Measurements from ENCODE around the gene MRPL52.
"Not testable (repeated sequence)": the region's sequence is repeated elsewhere in the genome, so short reads cannot be mapped to it uniquely, and the experiment has no call there.

The MRPL52 gene

GRCh38 chr14:22811722-22812121 lies 18.0 kb upstream of the MRPL52 start:
- DNase-seq (ENCODE audit: low spot score): no peak

DNA sequence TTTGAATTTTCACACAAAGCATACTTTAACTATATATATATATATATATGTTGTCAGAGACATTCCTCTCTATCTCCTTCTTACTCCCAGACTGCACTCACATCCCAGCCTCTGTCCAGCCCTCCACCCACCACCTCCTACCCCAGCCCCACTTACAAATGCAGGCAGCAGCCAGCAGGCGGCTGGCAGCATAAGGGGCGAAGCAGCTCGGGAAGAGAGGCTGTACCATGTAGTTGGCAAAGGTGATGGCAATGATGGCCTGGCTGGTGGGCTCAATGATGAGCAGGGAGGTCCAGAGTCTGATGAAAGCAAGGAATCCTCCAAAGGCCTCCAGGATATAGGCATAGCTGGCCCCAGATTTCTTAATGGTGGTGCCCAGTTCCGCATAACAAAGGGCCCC lies 16.9 kb upstream of the MRPL52 start:
- DNase-seq (ENCODE audit: low spot score): no peak

DNA sequence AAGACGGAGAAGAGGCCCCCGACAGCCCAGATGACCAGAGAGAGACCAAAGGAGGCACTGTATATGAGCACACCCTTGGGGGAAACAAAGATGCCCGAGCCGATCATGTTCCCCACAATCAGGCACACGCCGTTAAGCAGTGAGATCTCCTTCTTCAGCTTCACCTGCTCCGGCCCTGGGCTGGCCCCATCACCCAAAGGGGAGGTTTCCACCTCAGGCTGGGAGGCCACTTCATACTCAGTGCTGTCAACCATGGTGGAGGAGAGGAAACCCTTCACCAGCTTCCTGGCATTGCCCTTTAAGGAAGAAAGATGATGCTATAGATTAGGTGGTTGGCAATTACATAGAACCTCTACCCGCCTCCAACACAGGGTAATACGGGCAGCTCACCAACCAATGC lies 16.5 kb upstream of the MRPL52 start:
- DNase-seq (ENCODE audit: low spot score): no peak

DNA sequence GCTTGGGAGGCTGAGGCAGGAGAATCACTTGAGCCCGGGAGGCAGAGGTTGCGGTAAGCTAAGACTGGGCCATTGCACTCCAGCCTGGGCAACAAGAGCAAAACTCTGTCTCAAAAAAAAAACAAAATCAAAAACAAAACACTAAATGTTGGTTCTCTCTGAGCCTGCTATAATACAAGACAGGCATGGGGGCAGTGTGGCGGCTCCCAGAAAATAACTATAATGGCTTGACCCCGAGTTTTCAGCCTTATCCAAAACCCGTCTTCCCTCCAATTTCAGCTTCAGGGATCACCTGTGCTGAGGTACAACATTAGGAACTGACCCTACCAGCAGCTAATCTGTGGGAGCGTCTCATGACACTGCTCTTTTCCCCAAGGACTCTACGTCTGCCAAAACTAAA lies 15.3 kb upstream of the MRPL52 start:
- DNase-seq (ENCODE audit: low spot score): no peak

GRCh38 chr14:22814941-22815713 lies 14.6 kb upstream of the MRPL52 start, which contains the start of gene SLC7A7:
TSS of gene SLC7A7 (minus strand) at chr14:22815435. CDS start at chr14:22813398, 2,037 bp downstream.
- no peak for DNase-seq (ENCODE audit: low spot score)

DNA sequence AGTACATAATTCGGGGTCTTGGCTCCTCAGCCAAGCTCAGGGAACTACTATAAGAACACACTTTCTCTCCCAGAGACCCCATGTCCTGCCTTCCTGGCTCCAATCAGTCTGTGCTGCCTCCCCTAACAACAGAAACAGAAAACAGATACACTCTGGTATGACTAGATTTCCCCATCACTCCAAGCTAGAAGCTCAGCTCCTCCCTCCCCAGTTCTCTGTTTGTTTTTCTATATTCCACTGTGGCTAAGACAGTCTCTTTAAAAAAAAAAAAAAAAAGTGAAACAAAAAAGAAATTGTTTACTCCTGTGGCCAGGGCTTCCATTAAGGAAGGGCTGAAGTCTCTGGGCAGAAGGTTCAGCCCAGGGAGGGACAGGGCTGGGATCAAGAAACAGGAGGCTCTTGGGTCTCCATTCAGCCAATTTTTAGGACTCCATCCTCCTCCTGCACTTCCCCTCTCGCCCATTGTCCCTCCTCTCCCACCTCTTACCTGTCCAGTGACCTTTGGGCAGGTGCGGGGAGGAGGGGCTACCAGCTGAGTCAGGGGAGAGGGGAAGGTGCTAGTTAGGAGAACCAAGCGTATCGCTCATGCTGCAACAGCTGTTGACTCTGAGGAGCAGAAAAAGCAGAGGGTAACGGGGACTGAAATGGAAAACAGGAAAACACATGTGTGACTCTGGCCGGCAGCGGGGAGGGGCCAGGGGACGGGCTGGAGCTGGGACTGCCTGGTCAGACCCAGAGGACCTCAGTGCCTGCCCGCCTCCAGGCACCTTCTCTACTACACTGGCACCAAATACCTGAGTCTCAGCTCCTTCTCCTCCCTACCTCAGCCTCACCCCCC lies 10.3 kb upstream of the MRPL52 start:
- DNase-seq (ENCODE audit: low spot score): no peak

GRCh38 chr14:22820731-22821130 lies 9.0 kb upstream of the MRPL52 start:
- DNase-seq (ENCODE audit: low spot score): no peak

- DNase-seq (ENCODE audit: low spot score): no peak
These were observed 8.3 kb upstream of the MRPL52 start for GRCh38 chr14:22821193-22822015.

- DNase-seq (ENCODE audit: low spot score): no peak
These were observed 7.6 kb upstream of the MRPL52 start for GRCh38 chr14:22822016-22822570.

DNA sequence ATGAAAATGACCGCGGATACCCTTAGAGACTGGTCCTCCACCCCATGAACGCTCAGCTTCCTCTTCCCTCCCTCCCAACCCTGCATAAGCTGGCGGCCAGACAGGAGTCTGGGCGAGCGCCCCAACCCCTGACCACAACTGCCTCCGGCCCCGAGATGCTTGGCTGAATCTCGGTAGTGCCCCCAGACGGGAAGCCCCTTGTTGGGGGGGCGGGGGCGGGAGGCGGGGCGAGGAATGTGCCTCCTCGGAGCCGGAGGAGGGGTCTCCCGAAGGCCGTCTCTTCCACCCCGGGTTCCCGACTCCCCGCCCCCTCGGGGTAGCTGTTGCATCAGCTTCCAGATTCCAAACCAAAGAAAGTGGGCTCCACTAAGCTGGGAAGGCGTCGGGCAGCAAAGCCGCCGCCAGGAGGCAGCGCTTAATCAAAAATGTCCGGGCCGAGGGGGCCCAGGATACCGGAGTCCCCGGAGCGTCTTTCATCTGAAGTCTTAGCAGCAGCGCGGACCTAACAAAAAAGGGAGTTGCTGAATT lies 7.1 kb upstream of the MRPL52 start:
- DNase-seq (ENCODE audit: low spot score): peak; percentile 66

- DNase-seq (ENCODE audit: low spot score): peak; percentile 6
These were observed 4.9 kb upstream of the MRPL52 start for GRCh38 chr14:22824711-22825359.

GRCh38 chr14:22829076-22829660 lies 519 bp upstream of the MRPL52 start:
- not testable (repeated sequence) for DNase-seq (ENCODE audit: low spot score)

DNA sequence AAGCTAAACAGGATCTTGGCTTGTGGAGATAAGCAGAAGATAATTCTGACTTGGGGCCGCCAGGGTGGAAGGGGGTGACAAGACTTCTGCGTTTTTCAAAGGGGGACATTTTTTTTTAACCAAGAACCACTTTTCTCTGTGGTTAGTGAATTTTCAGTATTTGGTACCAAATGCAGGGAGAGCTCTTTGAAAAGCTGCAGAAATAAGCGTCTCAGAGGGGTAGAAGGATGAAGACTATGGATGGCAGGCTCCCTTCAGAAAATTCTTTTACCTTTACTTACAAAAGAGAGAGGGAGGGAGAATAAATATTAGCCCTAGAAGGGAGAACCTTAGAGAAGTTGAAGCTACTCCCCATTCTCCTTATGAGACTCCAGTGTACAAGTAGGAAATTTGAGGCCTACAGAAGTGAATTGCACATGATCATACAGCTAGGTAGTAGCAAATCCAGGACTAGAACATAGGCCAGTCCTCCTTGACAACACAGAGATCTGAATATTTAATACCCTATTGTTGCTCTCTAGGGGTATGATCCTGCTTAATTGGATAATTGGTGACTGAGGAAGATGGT lies 840 bp downstream of the MRPL52 start:
- no peak for DNase-seq (ENCODE audit: low spot score)

DNA sequence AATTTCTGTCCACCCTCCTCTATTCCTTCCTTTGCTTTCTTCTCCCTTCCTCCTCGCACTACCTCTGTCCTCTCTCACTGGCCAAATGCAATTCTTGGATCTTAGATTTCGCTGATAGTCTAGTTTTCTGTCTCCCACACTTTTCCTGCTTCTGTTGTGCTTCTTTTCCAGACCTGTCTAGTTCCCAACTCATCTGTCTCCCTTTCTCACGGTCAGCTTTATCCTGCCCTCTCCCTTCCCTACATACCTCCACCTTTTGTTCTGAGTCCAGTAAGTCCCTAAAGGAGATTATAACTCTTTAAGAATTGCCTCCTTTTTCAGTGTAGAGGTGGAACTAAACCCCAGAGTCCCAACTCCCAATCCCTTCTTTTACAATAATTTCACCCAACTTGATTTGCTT lies 5.8 kb downstream of the MRPL52 start:
- DNase-seq (ENCODE audit: low spot score): no peak

GRCh38 chr14:22836301-22837113 lies 6.8 kb downstream of the MRPL52 start, which contains the start of gene MMP14:
TSS of gene MMP14 (plus strand) at chr14:22836585. CDS start at chr14:22836818, 233 bp downstream.
- no peak for DNase-seq (ENCODE audit: low spot score)

- no peak for DNase-seq (ENCODE audit: low spot score)
These were observed 7.5 kb downstream of the MRPL52 start for GRCh38 chr14:22837114-22837749.

- DNase-seq (ENCODE audit: low spot score): no peak
These were observed 8.3 kb downstream of the MRPL52 start for GRCh38 chr14:22837750-22838538.

DNA sequence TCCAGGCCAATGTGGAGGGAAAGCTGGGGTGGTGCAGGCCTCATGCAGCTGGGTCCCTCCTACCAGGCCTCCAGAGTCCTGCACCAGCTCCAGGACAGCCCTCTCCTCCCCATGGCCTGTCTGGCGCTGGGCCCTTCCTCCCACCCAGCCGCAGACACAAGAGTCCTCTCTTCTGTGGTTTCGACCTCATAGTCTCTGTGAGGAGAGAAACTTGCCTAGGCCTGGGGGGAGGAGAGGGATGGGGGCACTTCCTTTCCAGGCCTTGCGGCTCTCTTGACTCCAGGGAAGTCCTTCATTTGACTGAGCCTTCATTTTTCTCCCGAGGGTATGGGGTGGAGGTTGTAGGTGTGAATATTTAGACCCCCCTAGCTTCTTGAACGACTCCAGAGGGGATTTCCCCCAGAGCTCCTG lies 8.9 kb downstream of the MRPL52 start:
- no peak for DNase-seq (ENCODE audit: low spot score)
